ENCODE results near the gene SOS2.
"Not testable (repeated sequence)": the region's sequence is repeated elsewhere in the genome, so short reads cannot be mapped to it uniquely, and the experiment has no call there.

The SOS2 gene

DNA sequence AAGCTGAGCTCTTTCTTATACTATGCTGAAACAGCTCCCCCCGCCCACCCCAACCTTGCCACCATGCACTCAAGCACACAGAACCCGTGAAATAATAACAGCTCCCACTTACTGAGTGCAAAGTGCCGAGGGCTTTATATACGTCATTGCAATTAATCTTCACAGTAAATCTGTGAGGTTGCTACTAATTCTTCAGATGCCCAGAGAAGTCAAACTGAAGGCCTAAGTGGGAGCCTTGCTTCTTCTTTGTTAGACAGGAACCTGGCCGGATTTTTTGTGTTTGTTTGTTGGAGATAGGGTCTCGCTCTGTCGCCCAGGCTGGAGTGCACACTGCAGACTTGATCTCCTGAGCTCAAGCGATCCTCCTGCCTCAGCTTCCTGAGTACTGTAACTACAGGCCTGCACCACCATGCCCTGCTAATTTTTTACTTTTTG lies 149.1 kb downstream of the SOS2 start:
- DNase-seq (ENCODE audit: insufficient read length, low spot score) = no peak
- no peak for FAIRE-seq
- TF ChIP-seq, protein P1, sequence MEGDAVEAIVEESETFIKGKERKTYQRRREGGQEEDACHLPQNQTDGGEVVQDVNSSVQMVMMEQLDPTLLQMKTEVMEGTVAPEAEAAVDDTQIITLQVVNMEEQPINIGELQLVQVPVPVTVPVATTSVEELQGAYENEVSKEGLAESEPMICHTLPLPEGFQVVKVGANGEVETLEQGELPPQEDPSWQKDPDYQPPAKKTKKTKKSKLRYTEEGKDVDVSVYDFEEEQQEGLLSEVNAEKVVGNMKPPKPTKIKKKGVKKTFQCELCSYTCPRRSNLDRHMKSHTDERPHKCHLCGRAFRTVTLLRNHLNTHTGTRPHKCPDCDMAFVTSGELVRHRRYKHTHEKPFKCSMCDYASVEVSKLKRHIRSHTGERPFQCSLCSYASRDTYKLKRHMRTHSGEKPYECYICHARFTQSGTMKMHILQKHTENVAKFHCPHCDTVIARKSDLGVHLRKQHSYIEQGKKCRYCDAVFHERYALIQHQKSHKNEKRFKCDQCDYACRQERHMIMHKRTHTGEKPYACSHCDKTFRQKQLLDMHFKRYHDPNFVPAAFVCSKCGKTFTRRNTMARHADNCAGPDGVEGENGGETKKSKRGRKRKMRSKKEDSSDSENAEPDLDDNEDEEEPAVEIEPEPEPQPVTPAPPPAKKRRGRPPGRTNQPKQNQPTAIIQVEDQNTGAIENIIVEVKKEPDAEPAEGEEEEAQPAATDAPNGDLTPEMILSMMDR (IDR thresholded peaks at IDR 0.05; ENCODE audit: insufficient read depth, missing control alignments) = no peak

DNA sequence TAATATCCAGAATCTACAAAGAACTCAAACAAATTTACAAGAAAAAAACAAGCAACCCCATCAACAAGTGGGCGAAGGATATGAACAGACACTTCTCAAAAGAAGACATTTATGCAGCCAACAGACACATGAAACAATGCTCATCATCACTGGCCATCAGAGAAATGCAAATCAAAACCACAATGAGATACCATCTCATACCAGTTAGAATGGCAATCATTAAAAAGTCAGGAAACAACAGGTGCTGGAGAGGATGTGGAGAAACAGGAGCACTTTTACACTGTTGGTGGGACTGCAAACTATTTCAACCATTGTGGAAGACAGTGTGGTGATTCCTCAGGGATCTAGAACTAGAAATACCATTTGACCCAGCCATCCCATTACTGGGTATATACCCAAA lies 152.3 kb downstream of the SOS2 start:
- not testable (repeated sequence) for FAIRE-seq; DNase-seq (ENCODE audit: insufficient read length, low spot score)

DNA sequence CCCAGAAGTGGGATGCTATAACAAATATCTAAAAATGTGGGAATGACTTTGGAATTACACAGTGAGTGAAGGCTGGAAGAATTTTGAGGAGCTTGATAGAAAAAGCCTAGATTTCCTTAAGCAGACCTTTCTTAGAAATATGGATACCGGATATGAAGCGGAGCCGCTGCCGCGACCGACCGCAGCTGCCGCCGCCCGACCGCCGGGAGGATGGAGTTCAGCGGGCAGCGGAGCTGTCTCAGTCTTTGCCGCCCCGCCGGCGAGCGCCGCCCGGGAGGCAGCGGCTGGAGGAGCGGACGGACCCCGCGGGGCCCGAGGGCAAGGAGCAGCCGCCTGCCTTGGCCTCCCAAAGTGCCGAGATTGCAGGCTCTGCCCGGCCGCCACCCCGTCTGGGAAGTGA lies 157.7 kb downstream of the SOS2 start:
- FAIRE-seq = not testable (repeated sequence)

DNA sequence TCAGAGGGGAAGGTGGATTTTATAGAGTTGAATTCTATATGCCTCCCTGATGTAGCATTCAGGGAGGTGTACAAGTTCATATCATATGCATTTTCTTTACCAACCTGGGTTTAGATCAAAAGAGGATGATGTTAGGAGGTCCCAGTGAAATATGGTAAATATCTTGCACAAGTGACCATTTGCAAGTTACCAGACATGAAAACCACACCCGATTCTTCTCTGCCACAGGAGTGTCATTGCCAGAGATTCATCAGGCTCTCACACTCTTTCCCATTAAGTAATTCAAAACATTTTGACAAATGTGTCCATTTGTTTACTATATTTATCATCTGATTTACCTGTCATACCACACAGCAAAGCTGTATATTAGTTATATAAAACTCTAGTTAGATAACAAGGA lies 159.0 kb downstream of the SOS2 start:
- no peak for FAIRE-seq
- no peak for DNase-seq (ENCODE audit: insufficient read length, low spot score)
- TF ChIP-seq, protein P1 (IDR thresholded peaks at IDR 0.05; ENCODE audit: insufficient read depth, missing control alignments) = no peak

More for the DNA sequence above, 157.7 kb downstream of the SOS2 start:
- not testable (repeated sequence) for DNase-seq (ENCODE audit: insufficient read length, low spot score)

DNA sequence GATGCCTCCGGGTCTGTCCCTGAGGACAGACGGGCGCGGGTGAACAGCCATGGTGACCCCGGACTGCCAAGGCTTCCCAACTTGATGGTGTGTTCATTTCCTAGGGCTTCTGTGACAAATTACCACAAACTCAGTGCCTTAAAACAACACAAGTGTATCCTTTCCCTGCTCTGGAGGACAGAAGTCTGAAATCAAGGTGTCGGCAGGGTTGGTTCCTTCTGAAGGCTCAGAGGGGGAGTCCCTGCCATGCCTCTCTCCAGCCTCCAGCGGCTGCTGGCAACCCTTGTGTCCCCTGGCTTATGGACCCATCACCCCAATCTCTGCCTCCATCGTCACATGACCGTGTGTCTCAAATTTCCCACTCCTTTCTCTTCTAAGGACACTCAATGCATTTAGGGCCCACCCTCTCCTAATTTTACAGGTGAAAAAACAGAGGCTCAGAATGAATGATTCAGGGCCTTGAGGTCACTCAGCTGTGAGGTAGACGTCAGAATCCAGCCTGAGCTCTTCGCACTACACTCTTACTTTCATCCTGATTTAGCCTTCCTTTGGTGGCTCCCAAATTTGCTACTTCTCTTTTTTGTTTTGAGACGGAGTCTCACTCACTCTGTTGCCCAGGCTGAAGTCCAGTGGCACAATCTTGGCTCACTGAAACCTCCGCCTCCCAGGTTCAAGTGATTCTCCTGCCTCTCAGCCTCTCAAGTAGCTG lies 160.4 kb downstream of the SOS2 start:
- FAIRE-seq (no peak), DNase-seq (ENCODE audit: insufficient read length, low spot score) (no peak)
- TF ChIP-seq, protein P1 (IDR thresholded peaks at IDR 0.05; ENCODE audit: insufficient read depth, missing control alignments) = no peak

DNA sequence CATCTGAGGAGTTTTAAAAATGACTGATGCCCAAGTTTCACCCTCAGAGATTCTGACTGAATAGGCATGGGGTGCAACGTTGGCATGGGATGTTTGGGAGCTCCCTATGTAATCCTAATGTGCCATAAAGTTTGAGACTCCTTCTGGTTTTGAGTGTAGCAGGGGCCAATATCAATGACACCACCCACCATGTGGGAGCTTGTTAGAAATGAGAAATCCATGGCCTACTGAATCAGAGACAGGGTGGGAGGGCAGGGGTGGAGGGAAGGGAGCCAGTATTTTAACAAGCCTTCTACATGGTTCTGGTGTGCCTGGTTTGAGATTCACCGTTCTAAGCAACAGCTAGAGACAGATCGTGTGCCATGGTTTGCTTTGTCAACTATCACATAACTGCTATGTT lies 161.1 kb downstream of the SOS2 start:
- TF ChIP-seq, protein P1 (IDR thresholded peaks at IDR 0.05; ENCODE audit: insufficient read depth, missing control alignments) = no peak
- FAIRE-seq (no peak), DNase-seq (ENCODE audit: insufficient read length, low spot score) (no peak)

DNA sequence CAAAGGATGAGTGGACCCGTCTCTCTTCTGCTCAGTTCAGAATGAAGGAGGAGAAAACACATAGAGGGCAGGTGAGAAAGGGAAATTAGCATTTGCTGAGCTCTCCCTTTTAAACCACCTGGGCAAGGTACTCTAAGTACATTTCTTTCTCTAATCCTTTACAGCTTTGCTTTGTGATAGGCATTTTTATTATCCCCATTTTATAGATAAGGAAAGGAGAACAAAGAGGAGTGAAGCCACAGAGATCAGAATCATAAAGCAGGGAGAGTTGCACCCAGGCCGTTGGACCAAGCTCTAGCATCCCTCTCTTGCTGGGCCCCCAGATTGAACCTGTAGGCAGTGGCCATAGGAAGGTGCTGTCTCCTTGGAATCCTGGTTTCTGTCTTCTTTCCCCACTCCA lies 162.1 kb downstream of the SOS2 start:
- TF ChIP-seq, protein P1 (IDR thresholded peaks at IDR 0.05; ENCODE audit: insufficient read depth, missing control alignments) = no peak
- DNase-seq (ENCODE audit: insufficient read length, low spot score) (no peak), FAIRE-seq (no peak)

DNA sequence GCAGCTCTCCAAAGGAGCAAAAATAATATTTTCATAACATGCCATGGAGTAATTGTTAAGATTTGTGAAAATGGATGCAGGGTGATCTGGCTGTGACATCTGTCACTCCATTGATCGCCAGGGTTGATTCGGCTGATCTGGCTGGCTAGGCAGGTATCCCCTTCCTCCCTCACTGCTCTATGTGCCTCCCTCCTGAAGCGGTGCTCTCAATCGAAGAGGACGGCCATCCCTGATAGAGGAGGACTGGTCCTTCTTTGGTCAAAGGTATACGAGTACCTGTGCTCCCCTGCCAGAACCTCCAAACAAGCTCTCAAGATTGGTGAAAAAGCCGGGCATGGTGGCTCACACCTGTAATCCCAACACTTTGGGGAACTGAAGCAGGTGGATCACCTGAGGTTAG lies 162.9 kb downstream of the SOS2 start:
- FAIRE-seq (no peak), DNase-seq (ENCODE audit: insufficient read length, low spot score) (no peak)
- TF ChIP-seq, protein P1 (IDR thresholded peaks at IDR 0.05; ENCODE audit: insufficient read depth, missing control alignments) = no peak

All from D721Med (cell line).